ENCODE results near the gene NR2F6. TPM values are rescaled to one million over a fixed set of nuclear protein-coding genes. Genes with fewer than 3 reads are reported as not detected.

NR2F6 gene
- total RNA-seq, 4 donors from 2014 or later, result 64.9 to 95.8 (median 72.0) TPM

DNA sequence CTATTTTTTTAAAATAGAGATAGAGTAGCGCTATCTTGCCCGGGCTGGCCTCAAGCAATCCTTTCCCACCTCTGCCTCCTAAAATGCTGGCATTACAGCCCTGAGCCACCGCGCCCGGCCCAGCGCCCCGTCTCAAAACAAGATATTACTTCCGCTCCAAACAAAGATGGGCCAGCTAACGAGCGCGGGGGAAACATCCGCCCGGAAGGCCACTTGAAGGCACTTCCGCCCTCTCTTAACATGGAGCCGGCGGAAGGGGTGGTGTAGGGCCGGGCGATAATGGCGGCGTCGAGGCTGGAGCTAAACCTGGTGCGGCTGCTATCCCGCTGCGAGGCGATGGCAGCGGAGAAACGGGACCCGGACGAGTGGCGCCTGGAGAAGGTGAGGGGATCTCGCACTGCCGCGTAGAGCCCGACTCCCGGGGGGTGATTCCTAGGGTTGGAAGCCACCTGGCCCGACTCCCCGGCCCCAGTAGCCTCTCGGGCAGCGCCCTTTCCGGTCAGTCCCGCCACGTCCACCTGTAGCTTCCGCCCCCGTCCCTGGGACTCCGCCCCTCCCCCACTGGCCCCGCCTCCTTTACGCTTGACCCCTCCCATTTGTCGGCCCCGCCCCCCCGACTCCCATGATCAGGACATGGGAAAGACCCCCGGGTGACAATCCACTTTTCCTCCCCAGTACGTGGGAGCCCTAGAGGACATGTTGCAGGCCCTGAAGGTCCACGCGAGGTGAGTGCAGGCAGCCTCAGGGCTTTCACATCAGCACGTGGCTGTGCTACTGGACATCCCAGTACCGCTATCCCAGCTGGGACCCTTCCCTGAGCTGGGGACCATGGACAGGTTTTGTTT is 30.4 kb downstream of the NR2F6 start, which contains the start of gene USE1:
TSS of gene USE1 (plus strand) at position 231 of the 845 bp plus-strand sequence. CDS start at position 280, 49 bp downstream.
- H3K36me3 ChIP-seq, result peaks cover 0 to 19% of the 10 kb centered on the region in 2 donors
- DNase-seq, result peak; percentile 86 to 89
- in situ Hi-C loops (cut with MboI; ENCODE audit: low sequenced_read_pairs in 4 of 4), result no loop called here
- peaks cover 9 to 14% of the 10 kb centered on the region in 2 donors for H3K4me1 ChIP-seq
- H3K27ac ChIP-seq, result peak within 1 kb of the TSS; percentile 85 to 91 (median 89)
- peak within 1 kb of the TSS; percentile 81 to 88 (median 84) for H3K4me3 ChIP-seq
- ATAC-seq, result peak; percentile 98 to 99
- no peaks in the 10 kb centered on the region for H3K27me3 ChIP-seq
- intact Hi-C loops (cut with DNase I; ENCODE audit: low total_unique reads), result loop anchor here (1.0 to 10.0 kb wide), 6 partner anchors 11 to 719 kb away; partner anchors contain the start of genes ABHD8, BABAM1, CCDC124 and GTPBP3
- no peaks in the 10 kb centered on the region for H3K9me3 ChIP-seq
- TF ChIP-seq POLR2A (IDR thresholded peaks at IDR 0.05), result peak in 1 of 2 donors; percentile 31
- TF ChIP-seq CTCF (IDR thresholded peaks at IDR 0.05 in 4 of 5, conservative IDR thresholded peaks at IDR 0.05 in 1 of 5), result no peak

- no peak for DNase-seq
- in situ Hi-C loops (cut with MboI; ENCODE audit: low sequenced_read_pairs in 4 of 4), result no loop called here
- no peak for ATAC-seq
Observed at GRCh38 chr19:17214508-17215126, 31.1 kb downstream of the NR2F6 start.

DNA sequence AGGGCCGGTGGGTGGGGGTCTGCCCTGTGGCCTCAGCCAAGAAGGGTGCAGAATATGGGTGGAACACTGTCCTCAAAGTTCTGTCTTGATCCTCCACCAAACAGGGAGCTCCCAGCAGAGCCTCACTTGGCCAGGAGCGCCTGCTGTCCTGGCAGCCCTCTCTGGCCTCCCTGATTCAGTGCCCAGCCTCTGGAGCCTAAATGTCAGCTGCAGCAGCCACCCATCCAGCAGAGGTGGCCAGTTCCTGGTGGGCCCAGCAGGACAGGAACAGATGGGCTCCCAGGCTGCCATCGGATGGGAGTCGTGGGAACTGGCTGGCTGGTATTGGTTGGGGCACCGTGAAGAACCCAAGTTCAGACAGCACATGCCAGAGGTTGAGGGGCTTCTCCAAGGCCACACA is 32.4 kb downstream of the NR2F6 start:
- ATAC-seq, result no peak
- Histone ChIP-seq H3K27me3 (no peaks in the 10 kb centered on the region), H3K9me3 (no peaks in the 10 kb centered on the region), H3K4me1 (peaks cover 9 to 14% of the 10 kb centered on the region in 2 donors), H3K4me3 (no peak overlapping the region), H3K36me3 (peaks cover 0 to 18% of the 10 kb centered on the region in 2 donors), H3K27ac (no peak overlapping the region)
- TF ChIP-seq POLR2A (IDR thresholded peaks at IDR 0.05), result no peak
- no peak for TF ChIP-seq CTCF (IDR thresholded peaks at IDR 0.05 in 4 of 5, conservative IDR thresholded peaks at IDR 0.05 in 1 of 5)
- intact Hi-C loops (cut with DNase I; ENCODE audit: low total_unique reads), result loop anchor here (10.0 kb wide), 1 partner anchor 721 kb away; the partner anchor contains the start of gene CCDC124
- no peak for DNase-seq
- in situ Hi-C loops (cut with MboI; ENCODE audit: low sequenced_read_pairs in 4 of 4), result no loop called here

More at GRCh38 chr19:17214508-17215126, 31.1 kb downstream of the NR2F6 start:
- Histone ChIP-seq H3K4me3 (peak overlapping the region; percentile 81 to 88 (median 84)), H3K36me3 (peaks cover 0 to 20% of the 10 kb centered on the region in 2 donors), H3K27me3 (no peaks in the 10 kb centered on the region), H3K27ac (peak overlapping the region; percentile 85 to 91 (median 89)), H3K4me1 (peaks cover 9 to 14% of the 10 kb centered on the region in 2 donors), H3K9me3 (no peaks in the 10 kb centered on the region)
- intact Hi-C loops (cut with DNase I; ENCODE audit: low total_unique reads), result loop anchor here (1.0 to 10.0 kb wide), 6 partner anchors 12 to 720 kb away; partner anchors contain the start of genes ABHD8, BABAM1, CCDC124 and GTPBP3
- TF ChIP-seq POLR2A (IDR thresholded peaks at IDR 0.05) (no peak), CTCF (IDR thresholded peaks at IDR 0.05 in 4 of 5, conservative IDR thresholded peaks at IDR 0.05 in 1 of 5) (no peak)

DNA sequence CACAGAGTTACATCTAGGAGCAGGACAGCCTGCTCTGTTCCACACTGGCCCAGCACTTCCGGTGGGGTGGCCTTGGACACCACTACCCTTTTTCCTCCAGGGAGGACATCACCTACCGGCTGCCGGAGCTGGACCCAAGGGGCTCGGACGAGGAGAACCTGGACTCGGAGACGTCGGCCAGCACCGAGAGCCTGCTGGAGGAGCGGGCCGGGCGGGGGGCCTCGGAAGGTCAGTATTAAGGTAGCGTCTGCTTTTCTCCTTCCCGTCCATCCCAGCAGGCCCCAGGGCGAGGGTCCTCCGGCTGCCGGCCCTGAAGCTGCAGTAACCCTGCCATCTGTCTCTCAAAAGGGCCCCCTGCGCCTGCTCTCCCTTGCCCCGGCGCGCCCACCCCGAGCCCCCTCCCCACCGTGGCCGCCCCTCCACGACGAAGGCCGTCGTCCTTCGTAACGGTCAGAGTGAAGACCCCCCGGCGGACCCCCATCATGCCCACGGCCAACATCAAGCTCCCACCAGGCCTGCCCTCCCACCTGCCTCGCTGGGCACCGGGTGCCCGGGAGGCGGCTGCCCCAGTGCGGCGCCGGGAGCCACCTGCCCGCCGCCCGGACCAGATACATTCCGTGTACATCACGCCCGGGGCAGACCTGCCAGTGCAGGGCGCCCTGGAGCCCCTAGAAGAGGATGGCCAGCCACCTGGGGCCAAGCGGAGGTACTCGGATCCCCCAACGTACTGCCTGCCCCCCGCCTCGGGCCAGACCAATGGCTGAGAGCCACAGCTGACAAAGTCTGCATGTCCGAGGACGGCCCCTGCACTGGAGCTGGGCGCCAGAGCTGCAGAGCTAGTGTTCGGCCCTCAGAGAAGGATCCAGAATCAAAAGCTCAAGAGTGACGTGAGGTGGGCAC is 33.9 kb downstream of the NR2F6 start:
- intact Hi-C loops (cut with DNase I; ENCODE audit: low total_unique reads) (loop anchor here (10.0 kb wide), 1 partner anchor 723 kb away; the partner anchor contains the start of gene CCDC124), in situ Hi-C loops (cut with MboI; ENCODE audit: low sequenced_read_pairs in 4 of 4) (no loop called here)
- H3K27ac ChIP-seq, result no peak overlapping the region
- H3K4me3 ChIP-seq, result no peak overlapping the region
- H3K27me3 ChIP-seq, result no peaks in the 10 kb centered on the region
- DNase-seq (no peak), ATAC-seq (no peak)
- no peak for TF ChIP-seq CTCF (IDR thresholded peaks at IDR 0.05 in 4 of 5, conservative IDR thresholded peaks at IDR 0.05 in 1 of 5)
- no peak for TF ChIP-seq POLR2A (IDR thresholded peaks at IDR 0.05)
- peaks cover 9 to 14% of the 10 kb centered on the region in 2 donors for H3K4me1 ChIP-seq
- no peaks in the 10 kb centered on the region for H3K9me3 ChIP-seq
- H3K36me3 ChIP-seq, result peaks cover 0 to 4% of the 10 kb centered on the region in 2 donors

Data from gastrocnemius medialis (tissue), 4 donors.